ENCODE measurements around the gene GPR162.

GPR162 gene

GRCh38 chr12:6843118-6843902 is 21.7 kb downstream of the GPR162 start:
- no peaks in the 10 kb centered on the region for H3K9me2 ChIP-seq (replicated peaks; ENCODE audit: control insufficient read depth, low read length)
- no peaks in the 10 kb centered on the region for H3K79me2 ChIP-seq (ENCODE audit: control insufficient read depth, low read length)
- H3K4me2 ChIP-seq (ENCODE audit: low read length), result no peak overlapping the region
- TF ChIP-seq EZH2phosphoT487 (IDR thresholded peaks at IDR 0.05; ENCODE audit: borderline replicate concordance, low read length), result no peak
- peak; percentile 26 for TF ChIP-seq CTCF (IDR thresholded peaks at IDR 0.05; ENCODE audit: low read depth, low read length, poor library complexity, severe bottlenecking)
- no peak overlapping the region for H3K4me3 ChIP-seq (ENCODE audit: low read length)
- H3K9me3 ChIP-seq (ENCODE audit: control insufficient read depth, insufficient read depth, low read length), result no peaks in the 10 kb centered on the region
- H3K4me1 ChIP-seq (ENCODE audit: control insufficient read depth, low read length), result peaks cover 37% of the 10 kb centered on the region
- no peak overlapping the region for H3K27ac ChIP-seq (ENCODE audit: low read depth, low read length)
- peaks cover 13% of the 10 kb centered on the region for H3F3A ChIP-seq (ENCODE audit: control insufficient read depth, insufficient read depth)
- H4K20me1 ChIP-seq (ENCODE audit: control insufficient read depth, insufficient read depth, low read depth, low read length), result no peaks in the 10 kb centered on the region
- no peaks in the 10 kb centered on the region for H3K27me3 ChIP-seq (ENCODE audit: control insufficient read depth, low read length)
- peaks cover 25% of the 10 kb centered on the region for H3K36me3 ChIP-seq (ENCODE audit: control insufficient read depth, low read length)

- H3K27ac ChIP-seq (ENCODE audit: low read depth, low read length), result no peak overlapping the region
- no peak overlapping the region for H3K4me3 ChIP-seq (ENCODE audit: low read length)
- peaks cover 13% of the 10 kb centered on the region for H3F3A ChIP-seq (ENCODE audit: control insufficient read depth, insufficient read depth)
- H3K9me3 ChIP-seq (ENCODE audit: control insufficient read depth, insufficient read depth, low read length), result no peaks in the 10 kb centered on the region
- no peaks in the 10 kb centered on the region for H4K20me1 ChIP-seq (ENCODE audit: control insufficient read depth, insufficient read depth, low read depth, low read length)
- H3K79me2 ChIP-seq (ENCODE audit: control insufficient read depth, low read length), result peaks cover 16% of the 10 kb centered on the region
- H3K4me1 ChIP-seq (ENCODE audit: control insufficient read depth, low read length), result peaks cover 31% of the 10 kb centered on the region
- TF ChIP-seq EZH2phosphoT487 (IDR thresholded peaks at IDR 0.05; ENCODE audit: borderline replicate concordance, low read length), result no peak
- no peak for TF ChIP-seq CTCF (IDR thresholded peaks at IDR 0.05; ENCODE audit: low read depth, low read length, poor library complexity, severe bottlenecking)
- no peaks in the 10 kb centered on the region for H3K9me2 ChIP-seq (replicated peaks; ENCODE audit: control insufficient read depth, low read length)
- H3K4me2 ChIP-seq (ENCODE audit: low read length), result no peak overlapping the region
- no peaks in the 10 kb centered on the region for H3K27me3 ChIP-seq (ENCODE audit: control insufficient read depth, low read length)
- H3K36me3 ChIP-seq (ENCODE audit: control insufficient read depth, low read length), result peaks cover 46% of the 10 kb centered on the region
Measured at GRCh38 chr12:6845395-6845794, 23.8 kb downstream of the GPR162 start.

GRCh38 chr12:6846316-6846869 is 24.8 kb downstream of the GPR162 start:
- TF ChIP-seq CTCF (IDR thresholded peaks at IDR 0.05; ENCODE audit: low read depth, low read length, poor library complexity, severe bottlenecking) (no peak), EZH2phosphoT487 (IDR thresholded peaks at IDR 0.05; ENCODE audit: borderline replicate concordance, low read length) (no peak)
- peaks cover 13% of the 10 kb centered on the region for H3F3A ChIP-seq (ENCODE audit: control insufficient read depth, insufficient read depth)
- peaks cover 52% of the 10 kb centered on the region for H3K36me3 ChIP-seq (ENCODE audit: control insufficient read depth, low read length)
- H3K27ac ChIP-seq (ENCODE audit: low read depth, low read length), result no peak overlapping the region
- H3K9me2 ChIP-seq (replicated peaks; ENCODE audit: control insufficient read depth, low read length), result no peaks in the 10 kb centered on the region
- no peaks in the 10 kb centered on the region for H3K9me3 ChIP-seq (ENCODE audit: control insufficient read depth, insufficient read depth, low read length)
- H3K4me2 ChIP-seq (ENCODE audit: low read length), result no peak overlapping the region
- H3K27me3 ChIP-seq (ENCODE audit: control insufficient read depth, low read length), result no peaks in the 10 kb centered on the region
- peaks cover 24% of the 10 kb centered on the region for H3K4me1 ChIP-seq (ENCODE audit: control insufficient read depth, low read length)
- peaks cover 23% of the 10 kb centered on the region for H3K79me2 ChIP-seq (ENCODE audit: control insufficient read depth, low read length)
- no peaks in the 10 kb centered on the region for H4K20me1 ChIP-seq (ENCODE audit: control insufficient read depth, insufficient read depth, low read depth, low read length)
- H3K4me3 ChIP-seq (ENCODE audit: low read length), result no peak overlapping the region
